ENCODE results near the gene ZNF331. TPM values are rescaled to one million over a fixed set of nuclear protein-coding genes. Genes with fewer than 3 reads are reported as not detected.

ZNF331 gene
- total RNA-seq, 1 experiment from 2014 or later = 57.2 TPM

- H3K9me3 Mint-ChIP-seq = peaks cover 28 to 35% of the 10 kb centered on the region in 2 experiments
- peak; percentile 39 for DNase-seq
These were observed 43.2 kb downstream of the ZNF331 start for GRCh38 chr19:53580871-53581835.

More at GRCh38 chr19:53580871-53581835, 43.2 kb downstream of the ZNF331 start:
- WGBS (ENCODE audit: extremely low coverage, insufficient read length, low lambda C conversion rate) = no CpG with 5 or more reads among the region's 17 CpGs
- no peak overlapping the region for H2AFZ ChIP-seq (ENCODE audit: low read length)
- H2BK120ac ChIP-seq (ENCODE audit: low read depth, low read length, poor library complexity, severe bottlenecking) = no peak overlapping the region
- no peak overlapping the region for H3K14ac ChIP-seq (ENCODE audit: insufficient read depth, low read length)
- peaks cover 22% of the 10 kb centered on the region for H3K9me3 ChIP-seq (ENCODE audit: control insufficient read depth, low read depth, low read length)
- H3K56ac ChIP-seq (ENCODE audit: insufficient read length, low read depth, low read length) = no peak overlapping the region
- Mint-ChIP-seq H3K27me3 (ENCODE audit: low read depth) (peaks cover 1% of the 10 kb centered on the region), H3K4me1 (peaks cover 16 to 18% of the 10 kb centered on the region in 2 experiments), H3K36me3 (ENCODE audit: insufficient read depth in 1 of 3, low read depth in 3 of 3) (peaks cover 37 to 54% (median 43%) of the 10 kb centered on the region in 3 experiments), H3K27ac (peak overlapping the region; percentile 64 to 92 (median 82); a peak in 6 of 7 replicates), H3K4me3 (no peak overlapping the region)
- no peak overlapping the region for H3K23ac ChIP-seq (ENCODE audit: insufficient read length, low read depth, low read length)
- no peaks in the 10 kb centered on the region for H3K79me2 ChIP-seq (ENCODE audit: insufficient read depth, low read length)
- no peaks in the 10 kb centered on the region for H3K79me1 ChIP-seq (ENCODE audit: insufficient read depth, low read depth, low read length, poor library complexity, severe bottlenecking)
- no peak overlapping the region for H3K4ac ChIP-seq (ENCODE audit: low read depth, low read length)
- H3K27me3 ChIP-seq (ENCODE audit: insufficient read depth, low read length) = no peaks in the 10 kb centered on the region
- no peak overlapping the region for H3K9ac ChIP-seq (ENCODE audit: extremely low read depth, insufficient read length, low read length)
- H3K23me2 ChIP-seq (ENCODE audit: insufficient read length, low read depth, low read length, poor library complexity, severe bottlenecking) = no peaks in the 10 kb centered on the region
- H4K91ac ChIP-seq (ENCODE audit: insufficient read length, low read depth, low read length) = no peak overlapping the region
- TF ChIP-seq CTCF (conservative IDR thresholded peaks at IDR 0.05) = no peak
- no peak overlapping the region for H4K5ac ChIP-seq (ENCODE audit: insufficient read length, low read depth, low read length)
- no peak overlapping the region for H2BK12ac ChIP-seq (ENCODE audit: insufficient read length, low read depth, low read length)
- no peaks in the 10 kb centered on the region for H3K4me1 ChIP-seq (ENCODE audit: insufficient read depth, low read length)
- peak overlapping the region; percentile 29 for H3K18ac ChIP-seq (ENCODE audit: insufficient read length, low read depth, low read length)
- H3K27ac ChIP-seq (ENCODE audit: insufficient read length, low read depth, low read length) = no peak overlapping the region
- no peak overlapping the region for H2BK15ac ChIP-seq (ENCODE audit: low read depth, low read length)
- H4K8ac ChIP-seq (replicated peaks; ENCODE audit: insufficient read length, low read depth, low read length) = no peak overlapping the region
- H3T11ph ChIP-seq (ENCODE audit: low read length) = no peak overlapping the region
- no peak overlapping the region for H2BK5ac ChIP-seq (ENCODE audit: insufficient read length, low read length)
- no peak overlapping the region for H3K4me2 ChIP-seq (ENCODE audit: insufficient read depth, insufficient read length, low read length)
- no peak overlapping the region for H2BK20ac ChIP-seq (ENCODE audit: low read depth, low read length, poor library complexity, severe bottlenecking)
- H4K20me1 ChIP-seq (ENCODE audit: control insufficient read depth, insufficient read depth, insufficient read length) = no peaks in the 10 kb centered on the region
- no peak overlapping the region for H2AK5ac ChIP-seq (ENCODE audit: insufficient read length, low read length)

Data from H9 (cell line).